ENCODE results near the gene C1orf232.

The C1orf232 gene

DNA sequence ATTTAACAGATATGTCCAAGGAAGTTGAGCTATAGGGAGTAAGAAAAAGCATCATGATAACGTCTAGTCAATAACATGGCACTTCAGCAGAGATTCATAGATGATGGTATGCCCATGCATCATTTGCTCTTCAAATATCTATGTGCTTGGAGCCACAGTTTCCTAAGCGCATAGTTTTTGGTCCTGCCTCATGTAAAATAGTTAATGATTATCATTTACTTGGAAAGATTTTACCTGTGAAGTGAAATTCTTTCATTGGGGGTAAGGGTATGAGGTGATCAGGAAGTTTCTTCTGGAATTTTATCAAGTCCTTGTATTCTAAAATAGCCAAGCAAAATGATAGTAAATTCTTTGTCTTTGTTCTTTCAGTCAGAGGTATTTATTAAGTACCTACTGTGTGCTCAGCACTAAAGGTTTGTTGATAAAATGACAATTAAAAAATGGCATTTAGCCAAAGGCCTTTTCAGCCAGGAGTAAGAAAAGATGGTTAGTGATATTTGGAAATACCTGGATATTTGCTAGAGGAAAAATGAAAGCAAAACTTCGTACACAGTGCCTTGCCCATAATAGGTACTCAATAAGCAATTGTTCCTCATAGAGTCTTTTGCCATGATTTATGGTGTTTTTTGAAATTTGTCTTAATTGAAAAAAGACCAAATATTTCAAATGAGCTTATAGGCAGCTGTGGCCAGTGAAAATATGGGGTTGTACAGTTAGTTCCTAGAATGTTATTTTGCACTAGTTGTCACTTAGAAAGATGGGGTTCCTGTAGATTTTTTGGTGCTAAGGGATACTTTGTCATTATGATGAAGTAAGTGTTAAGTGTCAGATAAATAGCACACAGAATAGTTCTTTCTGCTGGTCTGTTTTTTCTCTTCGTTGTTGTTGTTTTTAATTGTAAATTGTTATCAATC, 44.1 kb downstream of the C1orf232 start:
- DNase-seq (ENCODE audit: low read depth), result no peak

DNA sequence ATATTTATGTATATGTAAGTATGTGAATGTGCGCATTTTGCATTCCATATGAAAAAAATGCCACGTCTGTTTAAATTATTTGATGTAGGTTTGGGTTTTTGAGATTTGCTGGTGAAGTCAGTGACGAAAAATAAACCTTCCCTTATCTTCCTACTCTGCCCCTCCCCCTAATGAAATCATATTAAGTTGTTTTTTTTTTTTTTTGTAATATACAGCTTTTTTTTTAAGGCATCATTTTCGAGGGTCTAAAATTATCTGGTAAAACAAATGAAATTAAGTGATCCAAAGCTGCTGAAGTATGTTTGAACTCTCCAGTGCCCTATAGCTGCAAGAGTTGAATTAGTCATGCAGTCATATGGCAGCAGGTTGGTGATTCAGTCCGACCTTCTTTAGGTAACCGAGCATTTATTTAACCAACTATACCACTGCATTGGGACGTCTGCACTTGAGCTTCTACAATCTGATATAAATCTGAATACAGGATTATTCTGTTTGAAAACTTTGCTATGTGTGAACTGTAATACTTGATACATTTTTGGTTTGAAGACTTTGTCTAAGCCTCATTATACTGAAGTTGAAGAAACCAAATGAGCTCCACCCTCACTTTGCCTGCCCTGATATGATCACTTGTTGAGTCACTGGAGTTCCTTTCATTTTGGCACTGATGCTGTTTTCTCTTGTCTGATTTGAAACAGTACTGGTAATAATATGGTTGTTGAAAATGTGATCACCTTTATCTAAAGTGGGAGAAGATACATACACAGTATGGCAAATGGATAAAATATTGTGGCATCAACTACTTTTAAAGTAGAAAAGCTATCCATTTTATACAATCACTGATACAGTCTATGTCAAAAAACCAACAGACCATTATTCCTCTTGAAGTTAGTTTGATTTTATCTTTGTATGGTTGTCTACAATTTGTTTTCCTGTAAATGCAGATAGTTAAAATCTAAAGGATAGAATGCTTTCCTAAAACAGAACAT, 45.5 kb downstream of the C1orf232 start:
- DNase-seq (ENCODE audit: low read depth), result peak; percentile 78

DNA sequence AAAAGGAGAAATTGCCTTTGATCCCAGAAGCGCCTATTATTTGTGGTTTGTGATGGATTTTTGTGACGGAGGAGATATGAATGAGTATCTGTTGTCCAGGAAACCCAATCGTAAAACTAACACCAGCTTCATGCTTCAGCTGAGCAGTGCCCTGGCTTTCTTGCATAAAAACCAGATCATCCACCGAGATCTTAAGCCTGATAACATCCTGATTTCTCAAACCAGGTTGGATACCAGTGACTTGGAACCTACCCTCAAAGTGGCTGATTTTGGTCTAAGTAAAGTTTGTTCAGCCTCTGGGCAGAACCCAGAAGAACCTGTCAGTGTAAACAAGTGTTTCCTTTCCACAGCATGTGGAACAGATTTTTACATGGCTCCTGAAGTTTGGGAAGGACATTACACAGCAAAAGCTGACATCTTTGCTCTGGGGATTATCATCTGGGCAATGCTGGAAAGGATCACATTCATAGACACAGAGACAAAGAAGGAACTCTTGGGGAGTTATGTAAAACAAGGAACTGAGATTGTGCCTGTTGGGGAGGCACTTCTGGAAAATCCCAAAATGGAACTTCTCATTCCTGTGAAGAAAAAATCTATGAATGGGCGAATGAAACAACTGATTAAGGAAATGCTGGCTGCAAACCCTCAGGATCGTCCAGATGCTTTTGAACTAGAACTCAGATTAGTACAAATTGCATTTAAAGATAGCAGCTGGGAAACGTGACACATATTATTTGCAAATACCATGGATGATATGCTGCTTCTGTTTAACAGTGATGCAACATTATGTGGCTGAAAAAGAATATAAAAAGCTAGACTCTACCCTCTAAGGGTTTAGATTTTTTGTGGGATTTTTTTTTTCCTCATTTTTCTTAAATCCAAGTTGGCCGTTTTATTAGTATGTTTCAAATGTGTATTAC, 46.6 kb downstream of the C1orf232 start:
- no peak for DNase-seq (ENCODE audit: low read depth)

DNA sequence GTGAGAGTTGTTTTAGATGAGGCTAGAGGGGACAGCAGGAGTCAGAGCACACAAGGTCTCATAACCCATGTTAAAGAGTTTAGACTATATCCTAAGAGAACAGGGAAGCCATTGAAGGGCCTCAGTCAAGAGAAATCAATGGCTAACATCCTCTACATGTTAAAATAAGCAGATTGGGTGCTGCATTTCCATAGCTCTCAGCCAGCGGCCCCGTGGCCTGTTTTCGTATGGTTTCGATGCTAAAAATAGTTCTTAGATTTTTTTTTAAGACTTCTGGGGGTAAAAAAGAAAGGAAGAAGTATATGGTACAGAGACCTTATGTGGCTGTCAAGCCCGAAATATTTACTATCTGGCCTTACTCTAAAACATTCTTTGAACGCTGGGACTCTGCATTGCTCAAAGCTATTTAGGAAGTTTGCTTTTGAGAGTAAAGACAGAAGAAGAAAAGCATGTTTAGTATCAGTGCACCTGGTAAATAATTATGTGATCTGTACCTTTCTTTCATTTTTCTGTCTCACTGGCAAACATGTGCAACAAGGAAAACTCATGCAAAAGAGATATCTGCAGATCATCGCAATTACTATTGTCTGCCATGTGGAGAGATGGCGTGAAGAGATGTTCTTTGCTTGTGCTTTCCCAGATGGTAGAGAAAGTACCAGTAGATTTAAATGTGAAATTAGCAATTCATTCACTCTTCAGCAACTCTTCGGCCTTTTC, 48.7 kb downstream of the C1orf232 start:
- no peak for DNase-seq (ENCODE audit: low read depth)

DNA sequence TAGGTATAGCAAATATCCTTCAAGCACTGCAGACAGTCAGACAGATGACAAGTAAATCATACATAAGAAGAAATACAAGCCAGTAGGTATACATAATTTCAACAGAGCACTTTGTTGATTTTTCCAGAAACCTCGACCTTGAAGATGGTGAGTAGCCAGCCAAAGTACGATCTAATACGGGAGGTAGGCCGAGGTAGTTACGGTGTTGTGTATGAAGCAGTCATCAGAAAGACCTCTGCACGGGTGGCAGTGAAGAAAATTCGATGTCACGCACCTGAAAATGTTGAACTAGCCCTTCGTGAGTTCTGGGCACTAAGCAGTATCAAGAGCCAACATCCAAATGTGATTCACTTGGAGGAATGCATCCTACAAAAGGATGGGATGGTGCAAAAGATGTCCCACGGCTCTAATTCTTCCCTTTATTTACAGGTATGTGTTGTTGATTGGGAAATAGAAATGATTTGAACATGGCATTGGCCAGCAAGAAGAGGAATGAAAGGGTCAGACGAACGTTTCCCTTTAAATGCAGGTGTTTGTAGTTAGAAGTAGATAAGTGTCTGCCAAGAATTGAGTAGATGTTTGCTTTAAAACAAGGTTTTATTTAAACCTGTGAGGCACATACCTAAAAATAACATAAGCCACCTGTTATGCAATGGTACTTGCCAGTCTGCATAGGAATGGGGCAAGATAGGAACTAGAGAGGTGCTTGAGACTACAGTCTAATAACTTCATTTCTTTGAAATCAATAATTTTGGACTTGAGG, 54.4 kb downstream of the C1orf232 start:
- no peak for DNase-seq (ENCODE audit: low read depth)

Data from iris pigment epithelial cell (primary cell).